Glutamatergic neuron (in vitro differentiated cells): ENCODE measurements around the gene COL28A1. TPM values are rescaled to one million over a fixed set of nuclear protein-coding genes. Genes with fewer than 3 reads are reported as not detected.

Source experiments
- DNase-seq: peaks from one replicate; pipeline ENCODE4 v3.0.0; 2022
- H3K27ac Mint-ChIP-seq: one replicate; pipeline ENCODE4 v1.8.0; 2020; ENCODE audit warnings: mild to moderate bottlenecking, mixed read lengths, inconsistent platforms; ENCODE audit not compliant: unreplicated experiment
- H3K27me3 Mint-ChIP-seq: one replicate; pipeline ENCODE4 v1.8.0; 2020; ENCODE audit warnings: mild to moderate bottlenecking, moderate library complexity, mixed read lengths, inconsistent platforms; ENCODE audit not compliant: unreplicated experiment
- H3K36me3 Mint-ChIP-seq: one replicate; pipeline ENCODE4 v1.8.0; 2020; ENCODE audit warnings: mild to moderate bottlenecking, mixed read lengths, inconsistent platforms; ENCODE audit not compliant: unreplicated experiment
- H3K4me1 Mint-ChIP-seq: one replicate; pipeline ENCODE4 v1.8.0; 2020; ENCODE audit warnings: mild to moderate bottlenecking, low read depth, mixed read lengths, inconsistent platforms; ENCODE audit not compliant: unreplicated experiment
- H3K4me3 Mint-ChIP-seq: one replicate; pipeline ENCODE4 v1.8.0; 2020; ENCODE audit warnings: mild to moderate bottlenecking, mixed read lengths, inconsistent platforms; ENCODE audit not compliant: unreplicated experiment
- H3K9me3 Mint-ChIP-seq: one replicate; pipeline ENCODE4 v1.8.0; 2020; ENCODE audit warnings: mild to moderate bottlenecking, moderate library complexity, mixed read lengths, inconsistent platforms; ENCODE audit not compliant: unreplicated experiment
- total RNA-seq: library from RNA; stranded (reverse); fragmentation: NEBNext Ultra II Directional; extraction: Animal tissue kit (Norgen Biotek cat#: 25700); gene quantifications from one replicate; pipeline ENCODE4 v1.2.1, GENCODE V29; 2021; ENCODE audit not compliant: unreplicated experiment
- TF ChIP-seq, protein P1 (sequence below): fragments of 200-600 bp; sonication (generic); IDR thresholded peaks from one replicate; pipeline ENCODE4 v1.5.0; 2021; ENCODE audit not compliant: partially characterized antibody, unreplicated experiment

Gene COL28A1
- total RNA-seq, 1 donor from 2014 or later = 0.39 TPM

DNA sequence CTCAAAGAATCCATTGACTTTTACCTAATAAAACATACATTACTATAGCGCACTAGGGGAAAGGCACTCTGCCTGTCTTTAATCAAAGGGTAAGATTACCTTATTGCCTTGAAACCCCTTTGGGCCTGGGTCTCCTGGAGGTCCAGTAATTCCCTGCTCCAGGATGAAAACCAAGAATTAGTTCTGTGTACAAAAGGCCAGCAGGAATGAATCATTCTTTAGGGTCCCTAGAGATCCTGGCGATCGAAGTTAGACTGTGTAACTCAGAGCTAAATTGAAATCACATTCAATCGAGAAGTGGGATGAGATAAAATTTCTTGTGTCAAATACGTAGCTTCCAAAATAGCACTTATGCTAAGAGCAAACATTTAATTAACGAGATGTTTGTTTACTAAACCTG is 29.8 kb downstream of the COL28A1 start:
- Mint-ChIP-seq H3K27me3 (no peaks in the 10 kb centered on the region), H3K36me3 (no peaks in the 10 kb centered on the region), H3K9me3 (no peaks in the 10 kb centered on the region), H3K27ac (no peak overlapping the region), H3K4me1 (no peaks in the 10 kb centered on the region), H3K4me3 (no peak overlapping the region)
- DNase-seq = no peak
- TF ChIP-seq, protein P1, sequence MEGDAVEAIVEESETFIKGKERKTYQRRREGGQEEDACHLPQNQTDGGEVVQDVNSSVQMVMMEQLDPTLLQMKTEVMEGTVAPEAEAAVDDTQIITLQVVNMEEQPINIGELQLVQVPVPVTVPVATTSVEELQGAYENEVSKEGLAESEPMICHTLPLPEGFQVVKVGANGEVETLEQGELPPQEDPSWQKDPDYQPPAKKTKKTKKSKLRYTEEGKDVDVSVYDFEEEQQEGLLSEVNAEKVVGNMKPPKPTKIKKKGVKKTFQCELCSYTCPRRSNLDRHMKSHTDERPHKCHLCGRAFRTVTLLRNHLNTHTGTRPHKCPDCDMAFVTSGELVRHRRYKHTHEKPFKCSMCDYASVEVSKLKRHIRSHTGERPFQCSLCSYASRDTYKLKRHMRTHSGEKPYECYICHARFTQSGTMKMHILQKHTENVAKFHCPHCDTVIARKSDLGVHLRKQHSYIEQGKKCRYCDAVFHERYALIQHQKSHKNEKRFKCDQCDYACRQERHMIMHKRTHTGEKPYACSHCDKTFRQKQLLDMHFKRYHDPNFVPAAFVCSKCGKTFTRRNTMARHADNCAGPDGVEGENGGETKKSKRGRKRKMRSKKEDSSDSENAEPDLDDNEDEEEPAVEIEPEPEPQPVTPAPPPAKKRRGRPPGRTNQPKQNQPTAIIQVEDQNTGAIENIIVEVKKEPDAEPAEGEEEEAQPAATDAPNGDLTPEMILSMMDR = no peak

DNA sequence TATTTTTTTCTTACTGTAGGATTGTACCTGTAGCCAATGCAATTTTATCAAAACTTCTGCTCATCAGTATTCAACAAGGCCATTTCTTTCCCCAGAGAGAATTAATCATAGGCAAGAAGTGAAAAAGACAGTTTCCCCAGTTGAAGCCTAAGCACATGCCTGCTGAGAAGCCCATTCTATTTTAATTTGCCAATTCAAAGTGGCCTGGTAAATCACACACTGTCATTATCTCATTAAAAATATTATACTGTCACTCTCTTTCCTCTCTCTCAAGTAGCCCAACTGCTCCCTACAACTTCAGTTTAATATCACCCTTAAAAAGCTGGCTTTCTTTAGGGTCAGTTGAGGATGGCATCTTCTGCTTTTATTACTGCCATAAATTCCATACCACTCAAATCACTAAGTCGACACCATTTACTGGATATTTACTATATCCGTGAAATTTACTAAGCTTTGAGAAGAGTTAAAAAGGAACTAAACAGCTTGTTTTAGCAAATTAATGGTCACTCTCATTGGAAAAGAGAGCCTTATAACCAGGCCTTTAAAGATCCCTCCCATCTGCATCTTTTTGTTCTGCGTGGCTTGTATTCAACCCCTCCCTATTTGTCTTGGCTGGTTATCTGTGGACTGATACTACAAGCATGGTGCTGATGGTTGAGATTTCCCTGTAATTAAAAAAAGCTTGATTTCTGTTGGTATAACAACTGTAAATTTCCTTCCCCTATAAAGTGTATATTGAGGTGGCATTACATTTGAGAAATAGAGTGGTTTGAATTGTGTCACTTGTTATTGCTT is 30.6 kb downstream of the COL28A1 start:
- Mint-ChIP-seq H3K4me1 (no peaks in the 10 kb centered on the region), H3K4me3 (no peak overlapping the region), H3K9me3 (no peaks in the 10 kb centered on the region), H3K36me3 (no peaks in the 10 kb centered on the region), H3K27ac (no peak overlapping the region), H3K27me3 (no peaks in the 10 kb centered on the region)
- TF ChIP-seq, protein P1 = no peak
- DNase-seq = no peak

DNA sequence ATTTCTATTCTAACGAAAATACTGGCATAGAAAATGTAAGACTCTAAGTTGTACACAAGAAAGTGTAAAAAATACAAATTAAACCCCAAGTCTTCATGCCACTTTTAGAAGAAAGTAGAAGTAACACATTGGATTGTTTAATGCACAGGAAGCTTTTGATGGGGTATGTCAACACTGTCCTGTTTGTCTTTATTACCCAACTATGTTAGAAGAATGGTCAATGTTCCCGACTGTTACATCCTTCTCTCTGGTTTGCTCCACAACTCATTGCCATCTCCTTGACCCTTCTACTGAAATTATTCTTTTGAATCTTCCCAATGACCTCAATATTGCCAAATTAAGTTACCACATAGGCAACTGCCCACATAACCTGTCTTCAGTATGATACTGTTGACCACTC is 35.8 kb downstream of the COL28A1 start:
- H3K9me3 Mint-ChIP-seq = peaks cover 2% of the 10 kb centered on the region
- H3K4me1 Mint-ChIP-seq = no peaks in the 10 kb centered on the region
- H3K27ac Mint-ChIP-seq = no peak overlapping the region
- H3K27me3 Mint-ChIP-seq = no peaks in the 10 kb centered on the region
- TF ChIP-seq, protein P1 = no peak
- no peaks in the 10 kb centered on the region for H3K36me3 Mint-ChIP-seq
- no peak overlapping the region for H3K4me3 Mint-ChIP-seq
- no peak for DNase-seq

DNA sequence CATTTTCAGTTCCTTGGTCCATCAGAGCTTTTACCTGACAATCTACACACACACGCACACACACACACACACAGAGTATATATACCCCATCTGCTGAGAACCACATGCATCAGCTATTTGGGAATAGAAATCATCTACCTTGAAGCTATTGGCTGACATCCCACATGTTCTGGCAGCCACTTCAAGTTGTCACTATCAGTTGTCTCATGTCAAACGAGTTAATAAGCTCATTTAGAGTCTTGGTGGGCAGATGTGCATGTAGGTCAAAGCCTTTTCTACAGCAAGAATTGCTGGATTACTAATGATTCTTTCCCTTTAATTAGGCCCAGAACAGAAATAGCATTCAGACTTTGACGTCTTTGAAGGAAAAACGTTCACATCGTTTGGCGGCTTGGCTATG is 36.8 kb downstream of the COL28A1 start:
- TF ChIP-seq, protein P1 = no peak
- Mint-ChIP-seq H3K36me3 (no peaks in the 10 kb centered on the region), H3K4me3 (no peak overlapping the region), H3K9me3 (peaks cover 2% of the 10 kb centered on the region), H3K4me1 (no peaks in the 10 kb centered on the region), H3K27ac (no peak overlapping the region), H3K27me3 (no peaks in the 10 kb centered on the region)
- DNase-seq = no peak

DNA sequence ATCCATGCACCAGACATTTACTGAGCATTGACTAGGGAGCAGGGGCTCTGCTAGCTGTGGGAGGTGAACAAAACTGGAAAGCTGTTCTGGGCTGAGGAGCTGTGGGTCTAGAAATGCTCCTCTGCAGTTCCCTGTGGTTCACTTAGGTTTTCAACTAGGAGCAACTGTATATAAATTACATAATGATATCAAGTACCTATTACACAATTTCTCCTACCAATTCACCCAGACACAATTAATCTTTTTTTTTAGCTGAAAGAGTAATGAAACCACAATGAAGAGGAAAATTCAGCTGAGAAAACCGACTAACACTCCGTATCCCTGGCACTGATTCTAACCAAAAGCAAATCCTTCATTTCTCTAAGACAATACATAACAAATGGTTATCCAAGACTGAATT is 39.4 kb downstream of the COL28A1 start:
- Mint-ChIP-seq H3K27ac (no peak overlapping the region), H3K9me3 (peaks cover 2% of the 10 kb centered on the region), H3K27me3 (no peaks in the 10 kb centered on the region), H3K4me3 (no peak overlapping the region), H3K4me1 (no peaks in the 10 kb centered on the region), H3K36me3 (no peaks in the 10 kb centered on the region)
- DNase-seq = no peak
- TF ChIP-seq, protein P1 = no peak
